BLaER1 treated with 17β-estradiol and CSF1 and Interleukin-3, amounts not matched to agents 10 nM and 100 nM (cell line): ENCODE measurements around the gene GTF2A2.
A peak's percentile ranks its signal among the peaks of the same experiment; 100 is the strongest.

Experiments used
- H3K27ac ChIP-seq, 11 experiments: shearing (Covaris generic); formaldehyde crosslinking; 2 replicates each; pipeline ENCODE4 v1.8.1; 2022
- H3K27me3 ChIP-seq, 11 experiments: shearing (Covaris generic); formaldehyde crosslinking; 2 replicates each; pipeline ENCODE4 v1.8.1; 2022
- H3K36me3 ChIP-seq, 11 experiments: shearing (Covaris generic); formaldehyde crosslinking; 2 replicates each; pipeline ENCODE4 v1.8.1; 2022
- H3K4me1 ChIP-seq, 10 experiments: shearing (Covaris generic); formaldehyde crosslinking; 2 replicates each; pipeline ENCODE4 v1.8.1; 2022
- H3K4me2 ChIP-seq, 11 experiments: shearing (Covaris generic); formaldehyde crosslinking; 2 replicates each; pipeline ENCODE4 v1.8.1; 2022
- H3K4me3 ChIP-seq, 10 experiments: shearing (Covaris generic); formaldehyde crosslinking; 2 replicates each; pipeline ENCODE4 v1.8.1; 2022
- H3K9ac ChIP-seq, 11 experiments: shearing (Covaris generic); formaldehyde crosslinking; 2 replicates each; pipeline ENCODE4 v1.8.1; 2022
- H3K9me3 ChIP-seq, 11 experiments: shearing (Covaris generic); formaldehyde crosslinking; replicated peaks in 1 of 11; 2 replicates each; pipeline ENCODE4 v1.8.1; 2022
- H4K20me1 ChIP-seq, 11 experiments: shearing (Covaris generic); formaldehyde crosslinking; 2 replicates each; pipeline ENCODE4 v1.8.1; 2022
- Cebpa-rat ChIP-seq, 11 experiments: shearing (Covaris generic); IDR thresholded peaks; 2 replicates each; pipeline ENCODE4 v1.8.1; 2022

Gene GTF2A2

GRCh38 chr15:59622289-59622688, 35.0 kb downstream of the GTF2A2 start:
- Histone ChIP-seq H3K4me1 (no peaks in the 10 kb centered on the region), H3K9me3 (no peaks in the 10 kb centered on the region), H4K20me1 (no peaks in the 10 kb centered on the region), H3K27ac (no peak overlapping the region), H3K4me2 (no peak overlapping the region), H3K36me3 (no peaks in the 10 kb centered on the region), H3K9ac (no peak overlapping the region), H3K27me3 (no peaks in the 10 kb centered on the region), H3K4me3 (no peak overlapping the region)
- no peak for TF ChIP-seq Cebpa-rat (IDR thresholded peaks at IDR 0.05)

- peaks cover 4 to 18% (median 16%) of the 10 kb centered on the region in 11 experiments; a peak in 10 of 22 replicates for H3K9me3 ChIP-seq
Measured at GRCh38 chr15:59618406-59618805, 38.9 kb downstream of the GTF2A2 start.

GRCh38 chr15:59616379-59616778, 40.9 kb downstream of the GTF2A2 start:
- Histone ChIP-seq H3K4me3 (no peak overlapping the region), H3K27me3 (no peaks in the 10 kb centered on the region), H3K9me3 (peaks cover 4 to 18% (median 16%) of the 10 kb centered on the region in 11 experiments; a peak in 11 of 22 replicates), H4K20me1 (no peaks in the 10 kb centered on the region), H3K36me3 (no peaks in the 10 kb centered on the region), H3K9ac (no peak overlapping the region), H3K4me2 (no peak overlapping the region), H3K27ac (no peak overlapping the region), H3K4me1 (peaks cover 12 to 18% (median 15%) of the 10 kb centered on the region in 10 experiments)
- TF ChIP-seq Cebpa-rat (IDR thresholded peaks at IDR 0.05), result no peak

More at GRCh38 chr15:59618406-59618805, 38.9 kb downstream of the GTF2A2 start:
- Histone ChIP-seq H3K27me3 (no peaks in the 10 kb centered on the region), H4K20me1 (no peaks in the 10 kb centered on the region), H3K4me3 (no peak overlapping the region), H3K36me3 (no peaks in the 10 kb centered on the region), H3K9ac (no peak overlapping the region), H3K4me1 (peaks cover 8 to 18% (median 15%) of the 10 kb centered on the region in 10 experiments), H3K4me2 (no peak overlapping the region), H3K27ac (no peak overlapping the region)
- TF ChIP-seq Cebpa-rat (IDR thresholded peaks at IDR 0.05), result no peak

GRCh38 chr15:59615661-59616060, 41.7 kb downstream of the GTF2A2 start:
- Histone ChIP-seq H3K9me3 (peaks cover 4 to 18% (median 16%) of the 10 kb centered on the region in 11 experiments; a peak in 11 of 22 replicates), H3K27me3 (no peaks in the 10 kb centered on the region), H3K27ac (peak overlapping the region in 10 of 11 experiments; percentile 47 to 79 (median 70); a peak in 17 of 22 replicates), H3K4me1 (peaks cover 12 to 18% (median 15%) of the 10 kb centered on the region in 10 experiments), H3K4me3 (peak overlapping the region in 4 of 10 experiments; percentile 20 to 45 (median 28); a peak in 2 of 20 replicates), H4K20me1 (no peaks in the 10 kb centered on the region), H3K9ac (no peak overlapping the region; a peak in 1 of 22 replicates), H3K36me3 (no peaks in the 10 kb centered on the region), H3K4me2 (peak overlapping the region in 10 of 11 experiments; percentile 36 to 80 (median 70); a peak in 18 of 22 replicates)
- TF ChIP-seq Cebpa-rat (IDR thresholded peaks at IDR 0.05), result no peak

GRCh38 chr15:59614153-59614552, 43.2 kb downstream of the GTF2A2 start:
- Histone ChIP-seq H3K36me3 (no peaks in the 10 kb centered on the region), H3K4me2 (peak overlapping the region in 6 of 11 experiments; percentile 65 to 80 (median 72); a peak in 10 of 22 replicates), H3K27ac (0 out of 22 replicates have a peak overlapping the region, but pooled peaks of 1 of the 11 experiments have one; percentile 79), H4K20me1 (no peaks in the 10 kb centered on the region), H3K4me1 (peaks cover 12 to 18% (median 15%) of the 10 kb centered on the region in 10 experiments), H3K4me3 (peak overlapping the region in 2 of 10 experiments; percentile 1 to 34; a peak in 1 of 20 replicates), H3K27me3 (no peaks in the 10 kb centered on the region), H3K9me3 (peaks cover 4 to 24% (median 17%) of the 10 kb centered on the region in 11 experiments; a peak in 15 of 22 replicates), H3K9ac (no peak overlapping the region)
- peak in 3 of 11 experiments; percentile 15 to 81 (median 22); a peak in 2 of 22 replicates for TF ChIP-seq Cebpa-rat (IDR thresholded peaks at IDR 0.05)

GRCh38 chr15:59611276-59612260, 45.7 kb downstream of the GTF2A2 start, which contains the start of gene GCNT3:
TSS of gene GCNT3 (plus strand) at chr15:59611783. CDS start at chr15:59618239, 6,456 bp downstream.
- no peak within 1 kb of the TSS for H3K4me2 ChIP-seq
- H3K27ac ChIP-seq, result no peak within 1 kb of the TSS

GRCh38 chr15:59609730-59610712, 47.3 kb downstream of the GTF2A2 start:
- no peak overlapping the region for H3K4me3 ChIP-seq
- H3K27ac ChIP-seq, result no peak overlapping the region
- no peaks in the 10 kb centered on the region for H4K20me1 ChIP-seq
- no peaks in the 10 kb centered on the region for H3K36me3 ChIP-seq
- H3K4me1 ChIP-seq, result peaks cover 7 to 11% (median 8%) of the 10 kb centered on the region in 10 experiments
- no peak overlapping the region for H3K9ac ChIP-seq
- no peaks in the 10 kb centered on the region for H3K27me3 ChIP-seq
- no peak for TF ChIP-seq Cebpa-rat (IDR thresholded peaks at IDR 0.05)
- H3K4me2 ChIP-seq, result no peak overlapping the region
- peaks cover 0 to 25% (median 14%) of the 10 kb centered on the region in 11 experiments; a peak in 15 of 22 replicates for H3K9me3 ChIP-seq

More at GRCh38 chr15:59611276-59612260, 45.7 kb downstream of the GTF2A2 start, which contains the start of gene GCNT3:
- peaks cover 4 to 32% (median 17%) of the 10 kb centered on the region in 11 experiments; a peak in 15 of 22 replicates for H3K9me3 ChIP-seq
- H3K36me3 ChIP-seq, result no peaks in the 10 kb centered on the region
- no peak for TF ChIP-seq Cebpa-rat (IDR thresholded peaks at IDR 0.05)
- H4K20me1 ChIP-seq, result no peaks in the 10 kb centered on the region
- H3K27me3 ChIP-seq, result no peaks in the 10 kb centered on the region
- H3K9ac ChIP-seq, result no peak within 1 kb of the TSS
- no peak within 1 kb of the TSS for H3K4me3 ChIP-seq
- peaks cover 12 to 18% (median 15%) of the 10 kb centered on the region in 10 experiments for H3K4me1 ChIP-seq

GRCh38 chr15:59605994-59606393, 51.3 kb downstream of the GTF2A2 start:
- Histone ChIP-seq H3K4me3 (no peak overlapping the region), H3K9me3 (peaks cover 32 to 51% (median 35%) of the 10 kb centered on the region in 11 experiments), H3K27ac (no peak overlapping the region), H3K36me3 (no peaks in the 10 kb centered on the region), H3K9ac (no peak overlapping the region), H3K27me3 (no peaks in the 10 kb centered on the region), H3K4me2 (no peak overlapping the region), H4K20me1 (no peaks in the 10 kb centered on the region), H3K4me1 (peaks cover 0 to 4% (median 0%) of the 10 kb centered on the region in 10 experiments; a peak in 1 of 20 replicates)
- TF ChIP-seq Cebpa-rat (IDR thresholded peaks at IDR 0.05), result no peak
